Measurements from ENCODE around the gene NISCH.

Gene NISCH

DNA sequence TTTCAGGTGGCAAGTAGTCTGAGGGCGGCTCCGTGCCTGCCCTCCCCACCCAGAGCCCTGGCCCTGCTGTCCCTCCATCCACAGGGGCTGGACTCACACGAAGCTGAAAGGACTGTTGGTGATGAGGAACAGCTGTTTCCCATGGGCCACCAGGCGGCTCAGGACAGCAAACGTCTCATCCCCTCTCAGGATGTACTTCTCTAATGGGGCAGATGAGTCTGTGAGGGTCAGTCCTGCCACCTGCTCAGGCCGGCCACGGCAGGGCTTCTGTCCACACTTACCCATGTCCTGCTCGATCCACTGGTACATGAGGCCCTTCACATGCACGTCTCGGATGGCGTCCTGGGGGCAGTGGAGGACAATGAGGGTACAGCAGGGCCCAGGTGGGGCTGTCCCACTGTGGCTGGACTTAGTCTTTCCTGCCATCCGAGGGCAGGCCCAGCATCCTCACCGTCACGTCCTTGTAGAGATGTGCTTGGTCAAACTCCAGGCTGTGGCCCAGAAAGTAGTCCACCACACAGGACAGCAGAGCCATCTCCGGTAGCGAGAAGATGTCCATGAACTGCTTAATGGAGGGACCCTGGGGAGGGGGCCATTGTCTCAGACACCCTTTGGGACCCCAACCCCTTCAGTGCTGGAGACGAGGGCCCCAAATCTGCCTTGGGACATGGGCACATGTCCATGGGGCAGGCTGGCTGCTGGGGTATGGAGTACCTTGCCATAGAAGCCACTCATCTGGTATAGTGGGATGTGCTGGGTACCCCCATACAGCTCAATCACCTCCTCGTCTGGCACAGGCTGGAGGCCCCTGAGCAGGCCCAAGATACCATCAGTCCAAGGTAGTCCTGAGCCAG, 72.6 kb downstream of the NISCH start:
- no peak for DNase-seq

DNA sequence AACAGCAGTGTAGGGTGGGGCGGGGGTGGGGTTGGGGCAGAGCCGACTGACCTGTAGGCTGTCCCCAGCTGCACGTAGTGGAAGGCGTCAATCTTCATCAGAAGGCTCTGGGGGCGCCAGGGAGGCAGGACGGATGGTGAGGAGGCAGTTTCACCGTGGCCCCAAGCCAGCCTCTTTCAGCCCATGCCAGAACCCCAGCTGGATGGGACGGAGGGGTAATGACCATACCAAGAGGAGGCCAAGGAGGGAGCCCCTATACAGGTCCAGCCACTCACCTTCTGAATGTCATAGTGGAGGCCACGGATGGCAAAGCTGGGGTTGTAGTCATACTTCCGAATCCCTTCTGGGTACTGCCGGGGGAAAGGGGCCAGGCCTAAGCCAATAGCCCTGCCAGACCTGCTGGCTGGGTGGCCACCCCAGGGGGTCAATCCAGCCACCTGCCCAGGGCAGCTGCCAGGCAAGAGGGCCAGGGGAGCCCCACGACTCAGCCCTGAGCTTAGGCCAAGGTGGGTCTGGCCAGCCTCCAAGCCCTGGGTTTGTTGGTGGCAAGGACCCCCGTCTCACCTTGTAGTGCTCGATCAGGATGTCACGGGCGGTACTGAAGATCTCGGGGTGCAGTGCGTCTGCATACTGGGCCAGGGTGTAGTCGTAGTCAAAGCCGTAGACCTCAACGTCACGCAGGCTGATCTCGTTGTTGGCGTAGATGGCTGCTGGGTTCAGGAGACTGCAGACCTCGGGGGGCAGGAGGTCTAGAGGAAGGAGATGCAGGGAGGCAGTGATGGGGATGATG, 73.4 kb downstream of the NISCH start:
- DNase-seq = no peak

DNA sequence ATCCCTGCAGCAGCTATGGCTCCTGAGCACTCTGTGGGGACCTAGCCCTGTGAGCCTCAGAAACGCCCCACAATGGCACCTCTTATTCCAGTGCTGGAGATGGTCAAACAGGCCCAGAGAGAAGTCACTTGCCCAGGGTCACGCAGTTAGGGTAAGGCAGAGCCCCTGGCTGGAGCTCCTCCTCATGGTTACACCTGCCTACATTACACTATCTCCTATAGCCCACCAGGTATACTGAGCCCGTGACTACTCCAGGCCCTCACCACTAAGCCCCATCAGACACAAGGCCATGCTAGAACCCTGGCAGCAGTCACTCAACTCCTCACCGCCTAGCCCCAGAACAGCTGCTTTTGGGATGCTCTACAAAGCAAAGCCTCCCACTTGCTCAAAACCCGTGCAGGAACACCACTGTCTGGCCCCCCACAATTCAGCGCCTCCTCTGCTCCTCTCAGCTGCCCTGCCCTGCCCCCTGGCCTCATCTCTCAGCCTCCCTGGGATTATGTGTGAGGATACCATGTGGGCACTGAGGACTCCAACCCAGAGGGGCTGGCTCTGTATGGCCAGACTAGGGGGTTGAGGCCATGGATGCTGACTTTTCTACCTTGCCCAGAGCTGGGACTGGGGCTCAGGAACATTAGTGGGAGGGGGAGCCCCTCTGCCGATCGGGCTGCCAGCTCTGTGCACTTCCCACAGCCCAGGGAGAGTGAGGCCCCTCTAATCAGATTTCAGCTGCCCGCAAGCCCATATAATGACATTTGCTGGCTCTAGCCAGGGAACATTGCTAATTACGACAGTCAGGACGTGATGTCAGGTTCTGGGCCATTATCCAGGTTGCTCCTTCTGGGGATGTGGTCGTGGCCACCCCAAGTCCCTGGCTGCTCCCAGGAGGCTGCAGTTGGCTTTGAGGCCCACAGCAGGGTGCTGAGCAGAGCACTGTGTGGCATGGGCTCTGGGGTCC, 74.3 kb downstream of the NISCH start:
- no peak for DNase-seq

DNA sequence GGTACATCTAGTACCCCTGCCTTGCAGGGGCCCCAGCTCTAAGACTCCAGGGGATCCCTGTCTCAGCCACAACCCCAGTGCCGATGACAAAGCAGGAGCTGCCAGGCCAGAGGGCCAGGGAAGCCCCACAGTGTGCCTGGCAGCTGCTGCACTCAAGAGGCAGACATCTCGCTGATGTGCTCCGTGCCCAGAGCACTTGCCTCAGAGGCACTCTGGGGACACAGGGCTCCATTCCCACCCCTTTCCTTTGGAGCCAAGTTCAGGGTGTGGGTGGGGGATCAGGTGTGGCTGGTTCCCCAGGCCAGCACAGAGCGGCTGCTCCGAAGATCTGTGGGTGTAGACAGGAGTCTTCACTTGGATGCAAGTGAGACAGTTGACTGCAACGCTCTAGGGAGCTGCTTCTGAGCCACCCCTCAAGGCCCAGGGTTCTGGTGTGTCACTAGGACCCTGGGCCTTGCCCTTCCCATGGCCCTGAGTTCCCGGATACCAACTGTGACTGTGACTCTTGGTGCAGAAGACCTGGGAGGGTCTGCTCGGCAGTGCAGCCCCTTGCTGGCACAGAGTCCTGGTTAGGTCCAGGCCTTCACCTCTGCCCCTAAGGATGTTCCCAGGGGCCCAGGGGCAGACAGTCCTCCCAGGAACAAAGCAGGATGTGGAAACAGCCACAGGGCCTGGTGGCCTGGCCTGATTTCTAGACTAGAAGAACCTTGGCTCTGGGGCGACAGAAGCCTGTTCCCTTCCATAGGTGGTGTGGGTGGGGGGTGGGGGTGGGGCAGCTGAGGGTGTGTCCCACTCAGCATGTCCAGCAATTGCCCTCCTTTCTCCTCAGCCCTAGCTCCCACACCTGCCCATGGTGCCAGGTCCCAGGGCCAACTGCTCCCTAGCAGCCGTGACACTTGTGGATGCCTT, 75.8 kb downstream of the NISCH start:
- DNase-seq = no peak

DNA sequence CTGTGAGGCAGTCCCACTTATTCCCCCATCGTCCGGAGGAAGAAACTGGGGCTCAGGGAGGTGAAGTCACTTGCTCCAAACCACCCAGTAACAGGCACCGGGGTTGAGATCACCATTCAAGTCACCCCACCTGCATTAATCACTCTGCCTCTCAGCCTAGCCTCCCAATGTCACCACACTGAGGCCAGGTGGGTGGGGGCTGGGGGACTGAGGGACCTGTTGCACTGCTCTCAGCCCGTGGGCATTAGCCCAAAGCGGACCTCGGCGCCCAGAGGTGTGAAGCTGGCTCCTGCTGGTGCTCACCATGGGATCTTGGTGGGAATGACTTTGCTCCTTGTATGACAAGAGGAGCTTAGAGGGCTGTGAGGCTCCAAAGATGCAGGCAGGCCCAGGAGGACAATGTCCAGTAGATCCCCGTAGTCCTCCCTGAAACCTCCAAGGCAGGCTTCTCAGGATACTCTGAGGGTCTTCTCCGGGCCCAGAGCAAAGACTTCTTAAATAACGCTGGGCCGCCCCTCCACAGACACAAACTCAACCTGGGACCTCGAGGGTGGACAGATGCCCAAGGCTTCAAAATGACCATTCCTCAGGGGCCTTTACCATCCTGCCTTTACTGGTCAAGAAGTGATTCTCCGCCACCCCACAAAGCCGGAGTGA, 76.6 kb downstream of the NISCH start:
- DNase-seq = no peak

DNA sequence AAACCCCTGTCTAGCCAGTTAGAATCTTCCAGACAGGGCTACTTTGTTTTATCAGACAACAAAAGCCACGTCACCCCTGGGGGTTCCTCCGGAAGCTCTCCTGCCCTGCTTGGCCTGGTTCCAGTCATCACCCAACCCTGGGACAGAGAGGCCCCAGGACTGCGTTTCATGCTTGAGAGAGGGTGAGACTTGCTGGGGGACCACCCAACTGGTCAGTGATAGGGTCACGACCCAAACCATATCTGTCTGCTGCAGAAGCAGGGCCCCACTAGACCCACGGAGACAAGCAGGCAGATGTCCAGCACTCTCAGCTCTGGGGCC, 77.1 kb downstream of the NISCH start:
- no peak for DNase-seq

DNA sequence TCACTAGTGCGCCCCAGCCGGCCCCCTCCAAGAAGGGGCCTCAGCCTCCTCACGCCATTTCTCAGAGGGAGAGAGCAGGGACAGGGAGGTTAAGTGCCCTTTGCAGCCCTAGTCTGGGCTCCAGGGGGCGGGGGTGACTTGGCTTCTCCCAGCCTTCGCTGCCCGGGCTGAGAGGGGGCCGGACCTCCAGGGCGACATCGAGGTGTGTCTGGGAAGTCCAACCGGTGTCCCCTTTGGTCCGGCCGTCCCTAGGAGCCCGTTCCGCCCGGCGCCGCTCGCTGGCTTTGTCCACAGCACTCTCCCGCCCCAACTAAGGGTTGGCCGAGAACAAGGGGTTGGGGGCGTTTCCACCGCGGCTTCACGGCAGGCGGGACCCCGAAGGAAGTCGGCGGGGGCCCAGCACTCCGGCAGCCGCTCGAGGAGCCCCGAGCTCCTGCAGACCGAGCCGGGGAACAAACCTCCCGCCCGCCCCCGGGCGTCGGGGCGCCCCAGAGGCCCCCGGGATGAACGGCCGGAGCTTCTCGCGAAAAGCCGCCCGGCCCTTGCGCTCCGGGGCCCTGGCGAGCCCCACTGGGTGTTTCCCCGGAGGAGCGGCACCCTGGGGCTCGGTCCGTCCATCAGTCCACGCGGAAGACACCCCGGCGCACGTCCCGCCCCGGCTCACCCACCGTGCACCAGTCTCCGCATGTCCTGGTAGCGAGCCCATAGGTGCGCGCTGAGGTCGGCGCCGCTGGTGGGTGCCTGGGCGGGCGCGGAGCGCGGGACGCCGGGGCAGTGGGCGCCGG, 77.6 kb downstream of the NISCH start:
- no peak for DNase-seq

DNA sequence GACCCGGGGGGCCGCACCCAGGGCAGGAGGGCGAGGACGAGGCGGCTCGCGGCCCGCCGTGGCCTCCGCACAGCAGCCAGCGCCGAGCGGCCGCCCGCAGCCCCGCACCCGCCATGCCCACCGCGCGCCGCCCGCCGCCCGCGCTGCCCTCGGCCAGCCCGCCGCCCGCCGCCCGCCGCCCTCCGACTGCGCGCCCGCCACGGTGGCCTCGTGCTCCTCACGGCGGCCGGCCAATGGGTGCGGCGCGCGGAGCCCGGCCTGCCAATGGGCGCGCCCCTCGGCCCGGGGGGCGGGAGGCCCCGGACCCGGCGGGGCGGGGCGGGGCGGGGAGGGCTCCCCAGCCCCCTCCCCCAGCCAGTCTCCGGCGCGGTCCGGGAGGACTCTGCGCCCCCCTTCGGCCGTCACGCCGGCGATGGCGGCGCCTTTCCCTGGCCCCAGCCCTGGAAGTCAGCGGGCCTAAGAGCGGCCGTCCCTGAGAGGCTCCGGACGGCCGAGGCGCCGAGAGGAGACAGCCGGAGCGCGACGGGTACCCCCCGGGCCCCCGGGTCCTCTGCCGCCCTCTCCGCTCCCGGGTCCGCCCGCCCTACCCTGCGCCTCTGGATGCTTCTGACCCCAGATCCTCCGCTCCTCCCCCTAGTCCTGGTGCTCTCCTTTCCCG, 78.3 kb downstream of the NISCH start, which contains the start of gene NT5DC2:
NT5DC2 (minus strand) TSS at position 235 of the 658 bp plus-strand sequence; CDS start at position 115, 120 bp downstream.
- no peak for DNase-seq

DNA sequence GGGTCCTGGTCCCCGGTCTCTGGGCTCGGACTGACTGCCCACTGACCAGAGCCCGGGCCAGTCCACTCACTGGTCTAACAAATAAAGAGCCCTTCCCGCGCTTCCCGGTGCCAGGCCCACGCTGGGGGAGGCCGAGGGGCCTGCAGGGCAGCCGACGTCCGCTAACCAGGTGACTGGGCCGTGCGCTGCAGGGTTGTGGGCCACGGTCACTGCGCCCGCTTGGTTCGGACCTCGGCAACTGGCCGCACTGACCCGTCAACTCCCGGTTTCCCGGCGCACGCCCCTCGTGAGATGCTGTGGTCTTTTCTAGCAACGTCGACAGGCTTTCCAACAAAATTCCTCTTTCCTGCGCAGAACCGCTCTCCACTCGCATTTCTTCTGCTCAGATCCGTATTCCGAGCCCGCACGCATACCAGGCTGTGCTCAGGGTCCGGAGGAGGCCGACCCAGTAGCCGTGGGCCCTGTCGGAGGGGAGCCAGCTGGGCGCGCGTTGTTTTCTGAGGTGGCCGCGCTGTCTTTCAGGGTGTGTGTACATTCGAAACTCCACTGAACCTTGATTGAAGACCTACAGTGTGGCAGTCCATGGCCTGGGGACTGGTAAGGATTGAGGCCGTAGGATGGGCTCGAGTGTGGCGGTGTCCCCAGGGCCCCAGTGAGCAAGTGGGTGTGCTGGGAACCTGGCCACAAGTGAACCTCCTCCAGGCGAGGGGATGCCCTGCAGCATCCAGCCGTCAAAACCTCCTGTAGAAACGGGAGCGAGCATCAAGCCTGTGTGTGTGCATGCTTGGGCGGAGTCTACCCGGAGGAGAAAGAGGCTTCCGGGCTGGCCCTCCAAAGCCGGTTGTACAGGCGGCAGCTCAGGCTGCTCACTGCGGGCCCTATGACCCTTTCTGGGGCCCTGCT, 79.1 kb downstream of the NISCH start:
- DNase-seq = no peak

DNA sequence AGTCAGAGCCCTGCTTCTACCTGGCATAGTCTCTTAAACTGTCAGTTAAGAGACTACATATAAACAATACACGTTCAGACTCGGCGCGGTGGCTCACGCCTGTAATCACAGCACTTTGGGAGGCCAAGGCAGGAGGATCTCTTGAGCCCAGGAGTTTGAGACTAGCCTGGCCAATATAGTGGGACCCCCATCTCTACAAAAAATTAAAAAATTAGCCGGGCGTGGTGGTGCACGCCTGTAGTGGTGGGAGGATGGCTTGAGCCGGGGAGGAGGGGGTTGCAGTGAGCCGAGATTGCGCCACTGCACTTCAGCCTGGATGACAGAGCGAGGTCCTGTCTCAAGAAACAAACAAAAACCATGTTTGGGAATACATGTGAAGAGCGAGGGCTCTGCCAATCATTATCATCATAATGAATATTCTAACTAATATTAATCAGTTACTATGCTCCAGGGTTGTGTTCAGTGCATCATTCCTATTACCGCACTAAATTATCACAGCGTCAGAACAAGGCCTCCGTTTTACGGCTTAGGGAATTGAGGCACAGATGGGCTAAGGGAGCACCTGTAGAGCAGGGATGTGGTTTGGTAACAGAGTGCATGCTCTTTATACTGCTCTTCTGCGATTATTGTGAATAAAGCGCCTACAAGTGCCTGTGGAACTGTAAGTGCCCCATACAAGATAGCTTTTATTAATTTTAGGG, 80.2 kb downstream of the NISCH start:
- no peak for DNase-seq

DNA sequence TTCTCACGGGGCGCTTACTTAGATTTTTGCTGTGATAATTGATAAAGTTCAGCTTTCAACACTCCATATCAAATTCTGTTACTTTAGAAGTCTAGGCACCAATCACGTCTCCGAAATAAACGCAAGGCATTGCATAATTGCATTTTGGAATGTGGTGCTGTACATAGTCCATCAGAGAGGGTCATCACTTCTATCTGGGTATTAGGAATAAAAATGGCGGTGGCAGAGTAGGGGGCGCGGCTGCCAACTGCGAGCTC, 80.6 kb downstream of the NISCH start:
- no peak for DNase-seq

DNA sequence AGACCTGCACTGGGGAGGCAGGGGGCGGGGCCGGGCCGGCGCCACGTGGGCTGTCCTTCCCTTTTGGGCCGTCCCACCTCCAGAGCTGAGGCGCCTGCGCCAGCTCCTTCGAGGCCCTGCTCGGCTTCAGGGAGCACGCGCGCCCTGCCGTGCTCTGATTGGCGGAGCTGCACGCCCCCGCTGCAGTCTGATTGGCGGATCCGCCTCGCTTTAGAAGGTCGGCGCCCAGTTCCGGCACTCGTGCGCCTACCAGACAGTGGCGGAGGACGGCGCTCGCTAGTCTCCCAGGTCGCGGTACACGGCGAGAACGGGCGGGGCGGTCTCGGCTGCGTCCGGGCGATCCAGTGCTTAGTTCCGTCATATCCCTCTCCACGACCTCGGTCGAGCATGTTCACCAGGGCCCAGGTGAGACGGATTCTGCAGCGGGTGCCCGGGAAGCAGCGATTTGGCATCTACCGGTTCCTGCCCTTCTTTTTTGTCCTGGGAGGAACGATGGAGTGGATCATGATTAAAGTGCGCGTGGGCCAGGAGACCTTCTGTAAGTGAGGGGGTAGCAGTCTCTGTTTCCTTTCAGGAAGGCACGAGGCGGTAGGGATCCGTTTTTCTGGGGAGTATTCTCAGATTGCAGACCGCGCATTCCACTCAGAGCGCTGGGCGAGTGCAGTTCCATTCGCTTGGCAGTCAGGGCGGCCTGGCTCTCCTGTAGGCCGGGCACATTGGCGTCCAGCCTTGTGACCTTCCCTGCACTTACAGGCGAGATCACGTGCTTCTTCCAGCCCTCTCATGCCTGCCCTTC, 81.2 kb downstream of the NISCH start, which contains the start of gene UQCC5:
UQCC5 (plus strand) TSS at position 237 of the 796 bp plus-strand sequence; CDS start at position 388, 151 bp downstream.
- DNase-seq = peak; percentile 76

DNA sequence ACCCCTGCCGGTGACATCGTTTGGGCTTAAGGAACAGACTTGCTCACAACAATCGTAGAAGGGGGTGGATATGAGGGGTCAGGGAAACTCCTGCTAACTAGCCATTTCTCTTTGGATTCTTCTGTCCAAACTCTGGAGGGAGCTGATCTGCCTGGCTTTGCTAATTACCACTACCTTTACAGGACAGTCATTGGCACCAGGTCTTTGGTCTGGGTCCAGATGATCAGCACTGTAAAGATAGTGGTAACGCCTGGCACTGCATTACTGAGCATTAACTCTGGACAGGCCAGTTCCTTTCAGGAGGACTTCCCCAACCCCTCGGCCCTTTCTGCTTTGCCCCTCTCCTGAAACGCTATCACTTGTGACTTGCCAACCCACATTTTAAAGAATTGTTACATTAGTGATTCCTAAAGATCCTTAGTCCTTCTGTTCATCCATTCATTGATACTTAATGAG, 81.8 kb downstream of the NISCH start:
- no peak for DNase-seq

DNA sequence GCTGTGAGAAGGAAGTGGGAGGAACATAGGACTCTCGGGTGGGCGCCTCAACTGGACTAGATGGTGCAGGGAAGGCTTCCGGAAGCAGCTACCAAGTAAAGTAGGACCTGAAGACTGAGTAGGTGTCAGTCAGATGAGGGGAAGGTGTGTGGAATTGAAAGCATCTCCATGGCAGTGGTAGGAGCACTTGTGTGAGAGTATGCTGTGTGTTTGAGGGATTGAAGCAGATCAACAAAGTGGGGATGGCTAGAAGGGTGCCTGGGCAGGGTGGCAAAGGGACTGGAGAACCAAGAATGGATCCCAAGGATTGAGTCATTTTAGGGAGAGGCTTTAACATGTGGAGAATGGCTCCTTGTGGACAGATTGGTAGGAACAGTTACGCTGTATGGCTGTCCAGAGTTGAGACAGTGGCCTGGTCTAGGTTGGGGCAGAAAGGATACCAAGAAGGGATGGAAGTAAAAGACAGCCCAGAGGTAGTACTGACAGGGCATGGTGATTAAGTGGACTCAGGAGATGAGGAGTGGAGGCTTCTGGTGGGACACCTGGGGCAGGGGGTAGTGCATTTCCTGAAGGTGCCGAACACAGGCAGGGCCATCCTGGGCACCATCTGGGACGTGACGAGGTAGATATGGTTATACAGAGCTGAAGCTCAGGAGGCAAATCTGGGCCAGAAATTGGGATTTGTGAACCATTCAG, 82.5 kb downstream of the NISCH start:
- no peak for DNase-seq

DNA sequence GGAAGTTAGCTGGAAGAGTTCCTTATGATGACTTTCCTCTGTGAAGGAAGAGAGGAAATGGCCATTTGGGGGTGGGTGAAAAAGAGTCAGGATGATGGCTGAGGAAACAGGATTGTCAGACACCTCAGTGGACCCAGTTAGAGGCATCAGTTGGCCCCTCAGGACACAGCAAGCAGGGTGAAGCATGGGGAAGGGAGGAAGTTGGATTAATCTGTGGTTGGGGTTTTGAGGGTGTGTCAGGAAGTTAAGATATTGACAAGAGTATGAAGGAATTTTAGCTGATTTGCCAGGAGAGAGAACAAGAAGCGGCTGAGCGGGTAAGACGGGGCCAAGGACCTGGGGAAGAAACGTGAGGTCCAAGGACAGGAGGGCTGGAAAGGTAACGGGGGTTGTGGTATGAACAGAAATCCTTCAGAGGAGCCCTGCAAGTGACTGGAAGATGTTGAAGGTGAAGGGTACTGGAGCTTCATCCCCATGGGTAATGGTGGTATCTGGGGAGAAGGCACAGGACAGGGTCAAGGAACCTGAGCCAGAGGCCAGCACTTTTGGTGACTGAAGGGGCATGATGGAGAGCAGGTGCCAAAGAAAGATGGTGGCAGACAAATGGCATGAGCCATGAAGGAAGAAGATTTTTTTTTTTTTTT, 83.7 kb downstream of the NISCH start:
- no peak for DNase-seq

DNA sequence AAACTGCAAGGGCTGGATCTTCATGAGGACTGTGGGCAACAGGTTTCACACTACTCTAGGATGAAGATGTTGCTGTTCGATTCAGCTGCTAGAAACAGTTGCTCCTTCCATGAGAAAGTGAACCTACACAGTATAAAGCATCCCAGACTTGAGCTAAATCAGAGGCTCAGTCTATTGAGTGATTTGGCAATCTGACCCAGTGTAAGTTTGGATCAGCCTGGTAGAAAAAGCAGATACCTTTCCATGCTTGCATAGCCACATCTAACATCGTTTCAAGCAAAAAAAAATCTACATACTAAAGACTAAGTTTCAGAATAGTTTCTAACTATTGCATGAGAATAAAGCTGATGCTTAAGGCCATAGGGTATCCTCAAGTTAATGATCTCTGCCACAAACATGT, 85.6 kb downstream of the NISCH start:
- no peak for DNase-seq
